IMR-90 (cell line): ENCODE results near the gene AIRE. TPM values are rescaled to one million over a fixed set of nuclear protein-coding genes. Genes with fewer than 3 reads are reported as not detected.

Experiments used
- ATAC-seq: fragments of 200-7000 bp; cut with Tn5 transposase; 2 replicates; pipeline ENCODE4 v1.9.1; 2020; ENCODE audit warnings: low read depth, mild to moderate bottlenecking, moderate library complexity
- BruUV-seq: library from RNA; stranded (reverse); fragments of 400-500 nt; replicated peaks from 2 replicates; lab custom pipeline; 2021; lab: Mats Ljungman, UMichigan
- CTCF ChIA-PET: fragments of 300-600 bp; formaldehyde crosslinking; extraction: SDS; loops from one replicate; lab custom pipeline; 2021; ENCODE audit warnings: antibody characterized with exemption; lab: Yijun Ruan, JAX
- POLR2A ChIA-PET: fragments of 300-600 bp; sonication (Branson Sonifier 250); formaldehyde crosslinking; loops from one replicate; lab custom pipeline; 2022; ENCODE audit warnings: antibody characterized with exemption; ENCODE audit not compliant: unreplicated experiment; lab: Charles Lee
- DNase-seq: peaks from one replicate; pipeline ENCODE4 v3.0.0; 2013
- H2AFZ ChIP-seq: replicated peaks from 2 replicates; pipeline ENCODE3; 2013; ENCODE audit warnings: low read length, mild to moderate bottlenecking; ENCODE audit not compliant: poor library complexity
- H2AK5ac ChIP-seq: 2 replicates; pipeline ENCODE4 v1.6.1; 2013; ENCODE audit warnings: low read depth, low read length, inconsistent platforms
- H2AK9ac ChIP-seq: replicated peaks from 2 replicates; pipeline ENCODE3; 2013; ENCODE audit warnings: mild to moderate bottlenecking, low read depth, low read length, moderate library complexity; ENCODE audit not compliant: poor library complexity
- H2BK120ac ChIP-seq: 2 replicates; pipeline ENCODE4 v1.6.1; 2013; ENCODE audit warnings: low read depth, low read length, inconsistent platforms
- H2BK15ac ChIP-seq: 3 replicates; pipeline ENCODE4 v1.6.1; 2013; ENCODE audit warnings: low read depth, low read length, inconsistent platforms
- H2BK20ac ChIP-seq: 2 replicates; pipeline ENCODE4 v1.6.1; 2013; ENCODE audit warnings: low read depth, mild to moderate bottlenecking, inconsistent platforms, low read length, moderate library complexity
- H2BK5ac ChIP-seq: 2 replicates; pipeline ENCODE4 v1.6.1; 2013; ENCODE audit warnings: mild to moderate bottlenecking, low read depth, low read length, inconsistent platforms; ENCODE audit not compliant: poor library complexity, severe bottlenecking
- H3K14ac ChIP-seq: replicated peaks from 2 replicates; pipeline ENCODE4 v1.6.1; 2013; ENCODE audit warnings: low read depth, low read length, inconsistent platforms
- H3K18ac ChIP-seq: 2 replicates; pipeline ENCODE4 v1.6.1; 2013; ENCODE audit warnings: low read depth, low read length, control low read depth
- H3K23ac ChIP-seq: 2 replicates; pipeline ENCODE4 v1.6.1; 2013; ENCODE audit warnings: low read depth, low read length, inconsistent platforms
- H3K27ac ChIP-seq: 2 replicates; pipeline ENCODE4 v1.5.1; 2013; ENCODE audit warnings: mild to moderate bottlenecking, control low read depth, low read length; ENCODE audit not compliant: insufficient read depth
- H3K27me3 ChIP-seq: 2 replicates; pipeline ENCODE4 v1.6.1; 2013; ENCODE audit warnings: low read length; ENCODE audit not compliant: control insufficient read depth, insufficient read depth
- H3K36me3 ChIP-seq: 2 replicates; pipeline ENCODE4 v1.6.1; 2013; ENCODE audit warnings: low read length, mixed read lengths; ENCODE audit not compliant: control insufficient read depth, insufficient read depth
- H3K4ac ChIP-seq: 2 replicates; pipeline ENCODE4 v1.6.1; 2013; ENCODE audit warnings: low read depth, low read length, inconsistent platforms
- H3K4me1 ChIP-seq: 2 replicates; pipeline ENCODE4 v1.6.1; 2013; ENCODE audit warnings: low read length, mixed read lengths; ENCODE audit not compliant: control insufficient read depth, insufficient read depth
- H3K4me2 ChIP-seq: 2 replicates; pipeline ENCODE4 v1.6.1; 2013; ENCODE audit warnings: low read depth, mild to moderate bottlenecking, control low read depth, low read length, moderate library complexity
- H3K4me3 ChIP-seq: 2 replicates; pipeline ENCODE4 v1.5.1; 2013; ENCODE audit warnings: low read depth, mild to moderate bottlenecking, control low read depth, low read length, moderate library complexity; ENCODE audit not compliant: insufficient read depth
- H3K56ac ChIP-seq: 2 replicates; pipeline ENCODE4 v1.6.1; 2013; ENCODE audit warnings: low read length, inconsistent platforms; ENCODE audit not compliant: insufficient read depth; ENCODE audit errors: extremely low read depth
- H3K79me1 ChIP-seq, 2 experiments: 2 replicates each; pipeline ENCODE4 v1.6.1; 2013; ENCODE audit warnings: low read length in 2 of 2, inconsistent platforms in 1 of 2, low read depth in 1 of 2
- H3K9ac ChIP-seq: 2 replicates; pipeline ENCODE4 v1.6.1; 2013; ENCODE audit warnings: low read depth, low read length, control low read depth
- H3K9me1 ChIP-seq: 2 replicates; pipeline ENCODE4 v1.6.1; 2013; ENCODE audit warnings: low read length, inconsistent platforms; ENCODE audit not compliant: insufficient read depth
- H3K9me3 ChIP-seq: 2 replicates; pipeline ENCODE4 v1.6.1; 2013; ENCODE audit warnings: low read length; ENCODE audit not compliant: control insufficient read depth, insufficient read depth
- H4K20me1 ChIP-seq: 2 replicates; pipeline ENCODE4 v1.6.1; 2013; ENCODE audit warnings: low read length, inconsistent platforms; ENCODE audit not compliant: insufficient read depth
- H4K5ac ChIP-seq: 2 replicates; pipeline ENCODE4 v1.6.1; 2013; ENCODE audit warnings: mild to moderate bottlenecking, low read depth, low read length, control low read depth
- H4K8ac ChIP-seq, 2 experiments: 2 replicates each; pipeline ENCODE4 v1.6.1; 2013; ENCODE audit warnings: low read depth in 2 of 2, low read length in 2 of 2, control low read depth in 1 of 2, inconsistent platforms in 1 of 2
- H4K91ac ChIP-seq: 2 replicates; pipeline ENCODE4 v1.6.1; 2013; ENCODE audit warnings: low read depth, low read length, inconsistent platforms; ENCODE audit not compliant: insufficient read depth
- BHLHE40 ChIP-seq: fragments of 150-350 bp; IDR thresholded peaks from 2 replicates; pipeline ENCODE4 v1.6.1; 2016; ENCODE audit warnings: mild to moderate bottlenecking, low read depth, low read length
- CEBPB ChIP-seq: IDR thresholded peaks from 2 replicates; pipeline ENCODE4 v1.6.1; 2012; ENCODE audit warnings: low read depth, low read length, improper control_type of control experiment
- CHD1 ChIP-seq: IDR thresholded peaks from 2 replicates; pipeline ENCODE4 v1.6.1; 2012; ENCODE audit warnings: low read depth, low read length, improper control_type of control experiment
- FOS ChIP-seq: fragments of 150-350 bp; IDR thresholded peaks from 2 replicates; pipeline ENCODE4 v1.6.1; 2016; ENCODE audit warnings: low read depth, low read length
- MAFK ChIP-seq: IDR thresholded peaks from 2 replicates; pipeline ENCODE4 v1.6.1; 2012; ENCODE audit warnings: low read depth, low read length, improper control_type of control experiment
- MAZ ChIP-seq: IDR thresholded peaks from 2 replicates; pipeline ENCODE4 v1.6.1; 2012; ENCODE audit warnings: low read depth, mild to moderate bottlenecking, low read length, improper control_type of control experiment, moderate library complexity, borderline replicate concordance
- MXI1 ChIP-seq: IDR thresholded peaks from 2 replicates; pipeline ENCODE4 v1.6.1; 2012; ENCODE audit warnings: low read depth, mild to moderate bottlenecking, low read length, moderate library complexity, borderline replicate concordance
- NFE2L2 ChIP-seq: fragments of 150-350 bp; IDR thresholded peaks from 2 replicates; pipeline ENCODE4 v1.6.1; 2016; ENCODE audit warnings: low read depth, mild to moderate bottlenecking, low read length
- POLR2A ChIP-seq: IDR thresholded peaks from 2 replicates; pipeline ENCODE4 v1.6.1; 2012; ENCODE audit warnings: mild to moderate bottlenecking, low read depth, low read length
- RAD21 ChIP-seq: IDR thresholded peaks from 2 replicates; pipeline ENCODE4 v1.6.1; 2012; ENCODE audit warnings: low read length, improper control_type of control experiment
- RCOR1 ChIP-seq: IDR thresholded peaks from 2 replicates; pipeline ENCODE4 v1.6.1; 2012; ENCODE audit warnings: mild to moderate bottlenecking, low read length, improper control_type of control experiment; ENCODE audit not compliant: insufficient replicate concordance
- RFX5 ChIP-seq: IDR thresholded peaks from 2 replicates; pipeline ENCODE4 v1.8.0; 2012; ENCODE audit warnings: low read depth, mild to moderate bottlenecking, low read length, moderate library complexity
- SMC3 ChIP-seq: fragments of 150-350 bp; IDR thresholded peaks from 2 replicates; pipeline ENCODE4 v1.6.1; 2016; ENCODE audit warnings: low read depth, mild to moderate bottlenecking, antibody characterized with exemption, low read length, moderate library complexity
- WGBS, 2 experiments: methylation state at CpG; one replicate each; pipeline versions ENCODE4 v1.1.5 to v1.1.7; 2013; ENCODE audit warnings: missing lambda C conversion rate in 2 of 2; ENCODE audit not compliant: insufficient read length in 1 of 2; ENCODE audit errors: extremely low coverage in 2 of 2; 5-methylcytosine and 5-hydroxymethylcytosine counted together
- dilution Hi-C: fragments of 300-500 bp; cut with HindIII; formaldehyde crosslinking; loops from one replicate; pipeline ENCODE4 v1.14.3; 2018; ENCODE audit warnings: low sequenced_read_pairs; ENCODE audit not compliant: unreplicated experiment
- in situ Hi-C: fragments of 300-500 bp; cut with MboI; formaldehyde crosslinking; loops from 3 replicates; pipeline ENCODE4 v1.14.3; 2019; ENCODE audit warnings: low sequenced_read_pairs, inconsistent platforms, mixed read lengths
- intact Hi-C: fragments of 100-400 bp; cut with micrococcal nuclease; formaldehyde crosslinking; loops from 2 replicates; pipeline ENCODE4 v1.10.0; 2022
- polyA plus RNA-seq, 3 experiments: library from polyadenylated mRNA; depleted of rRNA; stranded (reverse); fragments of >200 nt; gene quantifications; 2 replicates each; pipeline ENCODE4 v1.2.3, GENCODE V29; 2012; ENCODE audit warnings: low replicate concordance in 1 of 3
- total RNA-seq: library from RNA; depleted of rRNA; stranded (reverse); fragments of >200 nt; gene quantifications from 2 replicates; pipeline ENCODE4 v1.2.3, GENCODE V29; 2012
- TF ChIP-seq, protein P1 (sequence below): fragments of 150-350 bp; IDR thresholded peaks from 2 replicates; pipeline ENCODE4 v1.6.1; 2016; ENCODE audit warnings: low read depth, mild to moderate bottlenecking, low read length, moderate library complexity, borderline replicate concordance
- TF ChIP-seq, protein P2 (sequence below): conservative IDR thresholded peaks from 2 replicates; pipeline ENCODE4 v1.5.1; 2012; ENCODE audit warnings: mild to moderate bottlenecking, low read depth, low read length, improper control_type of control experiment
- TF ChIP-seq, protein P3 (sequence below): fragments of 150-350 bp; IDR thresholded peaks from 2 replicates; pipeline ENCODE4 v1.6.1; 2017; ENCODE audit warnings: mild to moderate bottlenecking, antibody characterized with exemption, low read length, low read depth

AIRE gene
- total and polyA plus RNA-seq, 2 of the 4 experiments (the other 2 are of a cell fraction) = 0.05 TPM; not detected in 1

DNA sequence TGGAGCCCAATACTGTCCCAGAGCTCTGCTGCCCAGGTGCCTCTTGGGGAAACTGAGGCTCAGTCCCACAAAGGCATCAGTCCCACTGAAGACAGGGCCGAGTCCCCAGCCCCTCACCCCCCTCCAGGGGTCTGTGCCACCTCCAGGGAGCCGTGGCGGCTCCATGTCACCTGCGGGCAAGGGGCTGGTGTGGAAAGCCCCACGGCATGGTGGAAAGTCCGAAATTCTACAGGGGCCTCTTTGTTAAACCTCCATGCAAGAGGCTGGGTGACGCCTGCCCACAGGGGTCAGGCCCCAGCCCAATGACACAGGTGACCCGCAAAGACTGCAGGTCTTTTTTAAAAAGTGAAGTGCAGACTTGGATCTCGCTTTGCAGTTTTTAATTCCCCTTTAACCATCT lies 3.3 kb upstream of the AIRE start:
- no peak overlapping the region for H4K5ac ChIP-seq
- ChIA-PET CTCF (no interaction called here), POLR2A (no interaction called here)
- intact Hi-C loops (no loop called here), dilution Hi-C loops (no loop called here), in situ Hi-C loops (no loop called here)
- no peaks in the 10 kb centered on the region for H3K9me3 ChIP-seq
- no peak overlapping the region for H3K23ac ChIP-seq
- no peak overlapping the region for H2AK9ac ChIP-seq
- ATAC-seq (no peak), DNase-seq (no peak)
- no peak overlapping the region for H2AFZ ChIP-seq
- no peak overlapping the region for H2BK120ac ChIP-seq
- H3K9ac ChIP-seq = no peak overlapping the region
- H2BK15ac ChIP-seq = no peak overlapping the region
- 80% methylated on average over 1 of the region's 9 CpGs; no CpG with 5 or more reads in 1 of the 2 experiments for WGBS, 2 experiments
- H4K91ac ChIP-seq = no peak overlapping the region
- H3K4ac ChIP-seq = no peak overlapping the region
- H3K36me3 ChIP-seq = no peaks in the 10 kb centered on the region
- H3K27me3 ChIP-seq = peaks cover 25% of the 10 kb centered on the region
- H2AK5ac ChIP-seq = no peak overlapping the region
- no peak overlapping the region for H2BK5ac ChIP-seq
- H3K79me1 ChIP-seq = no peaks in the 10 kb centered on the region
- H3K4me2 ChIP-seq = no peak overlapping the region
- no peak overlapping the region for H3K18ac ChIP-seq
- no peak overlapping the region for H4K8ac ChIP-seq
- BruUV-seq = no TSS peak
- no peaks in the 10 kb centered on the region for H4K20me1 ChIP-seq
- H3K56ac ChIP-seq = no peak overlapping the region
- TF ChIP-seq RCOR1 = no peak
- TF ChIP-seq MAFK = no peak
- TF ChIP-seq, protein P1, sequence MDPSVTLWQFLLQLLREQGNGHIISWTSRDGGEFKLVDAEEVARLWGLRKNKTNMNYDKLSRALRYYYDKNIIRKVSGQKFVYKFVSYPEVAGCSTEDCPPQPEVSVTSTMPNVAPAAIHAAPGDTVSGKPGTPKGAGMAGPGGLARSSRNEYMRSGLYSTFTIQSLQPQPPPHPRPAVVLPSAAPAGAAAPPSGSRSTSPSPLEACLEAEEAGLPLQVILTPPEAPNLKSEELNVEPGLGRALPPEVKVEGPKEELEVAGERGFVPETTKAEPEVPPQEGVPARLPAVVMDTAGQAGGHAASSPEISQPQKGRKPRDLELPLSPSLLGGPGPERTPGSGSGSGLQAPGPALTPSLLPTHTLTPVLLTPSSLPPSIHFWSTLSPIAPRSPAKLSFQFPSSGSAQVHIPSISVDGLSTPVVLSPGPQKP = no peak
- no peak for TF ChIP-seq RFX5
- TF ChIP-seq POLR2A = no peak
- no peak for TF ChIP-seq BHLHE40
- TF ChIP-seq, protein P2, sequence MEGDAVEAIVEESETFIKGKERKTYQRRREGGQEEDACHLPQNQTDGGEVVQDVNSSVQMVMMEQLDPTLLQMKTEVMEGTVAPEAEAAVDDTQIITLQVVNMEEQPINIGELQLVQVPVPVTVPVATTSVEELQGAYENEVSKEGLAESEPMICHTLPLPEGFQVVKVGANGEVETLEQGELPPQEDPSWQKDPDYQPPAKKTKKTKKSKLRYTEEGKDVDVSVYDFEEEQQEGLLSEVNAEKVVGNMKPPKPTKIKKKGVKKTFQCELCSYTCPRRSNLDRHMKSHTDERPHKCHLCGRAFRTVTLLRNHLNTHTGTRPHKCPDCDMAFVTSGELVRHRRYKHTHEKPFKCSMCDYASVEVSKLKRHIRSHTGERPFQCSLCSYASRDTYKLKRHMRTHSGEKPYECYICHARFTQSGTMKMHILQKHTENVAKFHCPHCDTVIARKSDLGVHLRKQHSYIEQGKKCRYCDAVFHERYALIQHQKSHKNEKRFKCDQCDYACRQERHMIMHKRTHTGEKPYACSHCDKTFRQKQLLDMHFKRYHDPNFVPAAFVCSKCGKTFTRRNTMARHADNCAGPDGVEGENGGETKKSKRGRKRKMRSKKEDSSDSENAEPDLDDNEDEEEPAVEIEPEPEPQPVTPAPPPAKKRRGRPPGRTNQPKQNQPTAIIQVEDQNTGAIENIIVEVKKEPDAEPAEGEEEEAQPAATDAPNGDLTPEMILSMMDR = no peak
- TF ChIP-seq FOS = no peak
- TF ChIP-seq CHD1 = no peak
- no peak for TF ChIP-seq MAZ
- TF ChIP-seq CEBPB = no peak
- no peak for TF ChIP-seq SMC3
- TF ChIP-seq, protein P3, sequence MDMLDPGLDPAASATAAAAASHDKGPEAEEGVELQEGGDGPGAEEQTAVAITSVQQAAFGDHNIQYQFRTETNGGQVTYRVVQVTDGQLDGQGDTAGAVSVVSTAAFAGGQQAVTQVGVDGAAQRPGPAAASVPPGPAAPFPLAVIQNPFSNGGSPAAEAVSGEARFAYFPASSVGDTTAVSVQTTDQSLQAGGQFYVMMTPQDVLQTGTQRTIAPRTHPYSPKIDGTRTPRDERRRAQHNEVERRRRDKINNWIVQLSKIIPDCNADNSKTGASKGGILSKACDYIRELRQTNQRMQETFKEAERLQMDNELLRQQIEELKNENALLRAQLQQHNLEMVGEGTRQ = no peak
- no peak for TF ChIP-seq MXI1
- no peak for TF ChIP-seq RAD21
- no peak for TF ChIP-seq NFE2L2
- peaks cover 4% of the 10 kb centered on the region; the same call in 1 of the 2 replicates for H3K4me1 ChIP-seq
- no peaks in the 10 kb centered on the region for H3K9me1 ChIP-seq
- no peak overlapping the region for H3K27ac ChIP-seq
- no peak overlapping the region for H3K4me3 ChIP-seq
- H2BK20ac ChIP-seq = no peak overlapping the region
- H3K14ac ChIP-seq = no peak overlapping the region
